G401.6 (cell line): ENCODE results near the gene C2orf69.

Source experiments
- FAIRE-seq: peaks from 2 replicates; lab custom pipeline; 2012; peaks lifted over from hg19 to GRCh38; lab: Jason Lieb, UNC

C2orf69 gene

DNA sequence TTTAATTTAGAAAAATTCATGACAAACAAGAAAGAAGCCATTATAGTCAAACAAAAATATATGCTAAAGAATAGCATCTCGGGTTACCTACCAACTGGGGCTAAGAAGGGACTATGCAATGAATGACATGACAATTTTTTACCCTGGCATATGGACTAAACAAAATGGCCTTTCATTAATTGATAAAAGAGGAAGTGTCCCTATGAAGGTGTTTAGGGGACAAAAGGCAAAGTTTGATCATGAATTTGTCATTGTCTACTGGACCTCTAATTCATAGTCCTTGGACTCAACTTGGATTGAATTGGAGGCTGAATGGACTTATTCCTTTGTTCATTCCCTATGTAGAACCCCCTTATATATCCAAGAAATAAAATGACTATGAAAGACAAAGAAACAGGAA is 57.0 kb downstream of the C2orf69 start:
- FAIRE-seq, result no peak

DNA sequence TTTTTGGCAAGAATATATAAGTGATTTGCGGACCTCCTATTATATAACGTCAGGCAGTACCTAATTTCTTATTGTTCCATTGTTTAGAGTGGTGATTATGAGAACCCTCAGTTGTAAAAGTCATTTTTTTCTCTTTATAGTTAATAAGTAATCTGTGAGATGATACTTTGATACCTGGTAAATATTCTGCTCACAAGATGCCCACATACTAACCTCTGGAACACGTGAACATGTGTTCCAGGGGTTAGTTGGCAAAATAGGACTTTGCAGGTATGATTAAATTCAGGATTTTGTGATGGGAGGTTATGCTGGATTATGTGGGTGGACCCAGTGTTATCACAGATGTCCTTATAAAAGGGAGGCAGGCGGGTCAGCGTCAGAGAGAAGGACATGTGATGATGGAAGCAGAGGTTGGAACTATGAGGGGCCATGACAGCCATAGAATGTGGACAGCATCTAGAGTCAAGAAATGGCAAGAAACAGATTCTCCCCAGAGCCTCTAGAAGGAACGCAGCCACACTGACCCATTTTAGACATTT is 61.1 kb downstream of the C2orf69 start:
- FAIRE-seq, result no peak

DNA sequence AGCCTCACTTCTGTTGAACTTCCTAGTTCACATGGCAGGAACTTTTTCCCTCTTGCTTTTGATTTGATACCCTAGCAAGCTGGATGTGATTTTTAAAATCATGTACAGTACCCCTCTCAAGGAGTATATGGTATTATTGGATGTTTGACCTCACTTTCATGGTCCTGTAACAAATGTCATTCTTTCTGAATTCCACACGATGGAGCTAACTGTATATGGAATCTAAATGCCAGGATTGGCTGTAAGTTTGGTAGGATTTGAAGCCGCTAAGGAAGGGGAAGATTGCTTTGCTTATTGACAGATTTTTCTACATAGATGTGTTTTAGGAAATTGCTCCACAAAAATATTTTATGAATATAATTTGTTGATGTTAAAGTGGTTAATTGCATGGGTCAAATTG is 62.6 kb downstream of the C2orf69 start:
- FAIRE-seq, result peak; percentile 87

DNA sequence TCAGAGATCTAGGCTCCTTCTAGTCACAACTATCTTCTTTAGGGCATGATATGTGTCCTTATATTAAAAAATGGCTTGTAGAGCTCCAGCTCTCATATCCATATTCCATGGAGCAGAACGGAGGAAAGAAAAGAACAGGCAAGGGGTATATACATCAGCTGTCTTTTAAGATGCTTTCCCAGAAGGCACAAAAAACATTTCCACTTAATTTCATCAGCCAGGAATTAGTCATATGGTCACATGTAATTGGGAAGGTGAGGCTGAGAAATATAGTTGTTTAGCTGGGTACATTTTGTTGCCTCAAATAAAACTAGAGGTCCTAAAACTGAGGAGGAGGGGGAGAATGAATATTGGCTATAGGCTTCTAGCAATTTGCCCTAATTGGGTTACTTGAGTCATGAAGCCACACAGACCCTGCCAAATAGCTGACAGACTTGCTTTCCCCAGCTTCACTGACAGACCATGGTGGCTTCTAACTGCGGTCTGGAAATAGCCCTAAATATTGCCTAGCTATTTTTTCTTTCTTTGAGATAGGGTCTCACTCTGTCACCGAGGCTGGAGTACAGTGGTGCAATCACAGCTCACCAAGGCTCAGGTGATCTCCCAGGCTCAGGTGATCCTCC is 64.3 kb downstream of the C2orf69 start:
- FAIRE-seq, result no peak
